Lower leg skin (tissue), 4 donors: ENCODE data around the gene SCLY. TPM values are rescaled to one million over a fixed set of nuclear protein-coding genes. Genes with fewer than 3 reads are reported as not detected.
"Not testable (repeated sequence)": the region's sequence is repeated elsewhere in the genome, so short reads cannot be mapped to it uniquely, and the experiment has no call there.

Experiments
- DNase-seq, 2 donors: peaks; one replicate each; pipeline ENCODE4 v3.0.0-alpha.2; 2019; ENCODE audit warnings: low spot score in 2 of 2
- H3K4me3 ChIP-seq: fragments of 200-600 bp; sonication (generic); 2 replicates; pipeline ENCODE4 v1.5.1; 2017; ENCODE audit warnings: mild to moderate bottlenecking, low read depth; ENCODE audit not compliant: poor library complexity, severe bottlenecking
- CTCF ChIP-seq, 3 donors: fragments of 450-650 bp; IDR thresholded peaks; one replicate each; pipeline ENCODE4 v1.5.1; 2016; ENCODE audit warnings: antibody characterized with exemption in 3 of 3, mild to moderate bottlenecking in 3 of 3, moderate library complexity in 2 of 3
- POLR2A ChIP-seq, 2 donors: fragments of 450-650 bp; IDR thresholded peaks; one replicate each; pipeline ENCODE4 v1.6.1; 2016 to 2017; ENCODE audit warnings: antibody characterized with exemption in 2 of 2, mild to moderate bottlenecking in 1 of 2, moderate library complexity in 1 of 2
- WGBS, 2 donors: methylation state at CpG; one replicate each; pipeline ENCODE4 v1.1.5; 2018; 5-methylcytosine and 5-hydroxymethylcytosine counted together
- intact Hi-C: fragments of 100-400 bp; cut with DNase I; formaldehyde crosslinking; loops from one replicate; pipeline ENCODE4 v1.15.0; 2023; ENCODE audit warnings: low total_unique reads
- total RNA-seq, 4 donors: library from RNA; depleted of rRNA; stranded (reverse); fragments of >200 nt; gene quantifications; one replicate each; pipeline ENCODE4 v1.1.0, GENCODE V29; 2016

Gene SCLY
- total RNA-seq, 4 donors from 2014 or later: 2.4 to 12.1 (median 8.2) TPM

GRCh38 chr2:238027591-238028415, 33.0 kb upstream of the SCLY start:
- WGBS, 2 donors: 82 to 88% methylated on average over 9 of the region's 9 CpGs
- H3K4me3 ChIP-seq: no peak overlapping the region
- DNase-seq: no peak
- intact Hi-C loops: no loop called here
- no peak for TF ChIP-seq CTCF (IDR thresholded peaks at IDR 0.05)
- no peak for TF ChIP-seq POLR2A (IDR thresholded peaks at IDR 0.05)

DNA sequence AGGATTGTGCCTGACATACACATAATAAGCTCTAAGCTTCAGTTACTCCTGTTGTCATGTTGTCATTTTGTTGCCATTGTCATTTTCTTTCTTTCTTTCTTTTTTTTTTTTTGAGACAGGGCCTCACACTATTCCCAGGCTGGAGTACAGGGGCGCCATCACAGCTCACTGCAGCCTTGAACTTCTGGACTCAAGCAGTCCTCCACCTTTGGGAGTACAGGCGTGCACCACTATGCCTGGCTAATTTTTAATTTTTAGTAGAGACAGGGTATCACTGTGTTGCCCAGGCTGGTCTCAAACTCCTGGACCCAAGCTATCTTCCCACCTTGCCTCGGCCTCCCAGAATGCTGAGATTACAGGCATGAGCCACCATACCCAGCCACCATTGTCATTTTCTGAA, 30.9 kb upstream of the SCLY start:
- 96 to 98% methylated on average over 3 of the region's 3 CpGs for WGBS, 2 donors
- TF ChIP-seq POLR2A (IDR thresholded peaks at IDR 0.05) (no peak), CTCF (IDR thresholded peaks at IDR 0.05) (no peak)
- DNase-seq: no peak
- intact Hi-C loops: no loop called here
- no peak overlapping the region for H3K4me3 ChIP-seq

- intact Hi-C loops: no loop called here
- no peak for TF ChIP-seq CTCF (IDR thresholded peaks at IDR 0.05)
- no peak for TF ChIP-seq POLR2A (IDR thresholded peaks at IDR 0.05)
- 88 to 92% methylated on average over 8 of the region's 8 CpGs for WGBS, 2 donors
- DNase-seq: no peak
- H3K4me3 ChIP-seq: no peak overlapping the region
Observed at GRCh38 chr2:238030422-238031155, 30.2 kb upstream of the SCLY start.

DNA sequence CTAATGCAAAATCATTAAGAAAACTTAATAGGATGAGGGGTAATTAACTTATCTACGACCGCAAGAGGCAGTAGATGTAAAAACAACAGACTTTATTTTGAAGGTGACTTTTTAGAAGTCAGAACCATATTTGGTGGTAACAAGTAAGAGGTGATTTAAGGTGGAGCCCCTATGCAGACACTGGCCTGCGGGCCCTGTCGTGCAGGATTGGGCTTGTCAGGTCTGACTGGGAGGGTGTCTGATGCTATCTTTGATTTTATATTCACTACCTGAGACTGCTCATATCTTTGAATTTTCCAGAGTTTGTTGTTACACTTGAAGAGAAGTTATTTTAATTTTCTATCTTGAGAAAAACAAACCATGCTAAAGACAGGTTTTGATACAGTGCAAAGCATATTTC, 29.1 kb upstream of the SCLY start:
- intact Hi-C loops: no loop called here
- no peak overlapping the region for H3K4me3 ChIP-seq
- TF ChIP-seq CTCF (IDR thresholded peaks at IDR 0.05) (no peak), POLR2A (IDR thresholded peaks at IDR 0.05) (no peak)
- 57 to 61% methylated on average over 4 of the region's 4 CpGs for WGBS, 2 donors
- DNase-seq: no peak

GRCh38 chr2:238032755-238033337, 28.0 kb upstream of the SCLY start:
- intact Hi-C loops: no loop called here
- no peak for TF ChIP-seq POLR2A (IDR thresholded peaks at IDR 0.05)
- TF ChIP-seq CTCF (IDR thresholded peaks at IDR 0.05): no peak
- DNase-seq: no peak
- 50 to 53% methylated on average over 4 of the region's 4 CpGs for WGBS, 2 donors
- no peak overlapping the region for H3K4me3 ChIP-seq

DNA sequence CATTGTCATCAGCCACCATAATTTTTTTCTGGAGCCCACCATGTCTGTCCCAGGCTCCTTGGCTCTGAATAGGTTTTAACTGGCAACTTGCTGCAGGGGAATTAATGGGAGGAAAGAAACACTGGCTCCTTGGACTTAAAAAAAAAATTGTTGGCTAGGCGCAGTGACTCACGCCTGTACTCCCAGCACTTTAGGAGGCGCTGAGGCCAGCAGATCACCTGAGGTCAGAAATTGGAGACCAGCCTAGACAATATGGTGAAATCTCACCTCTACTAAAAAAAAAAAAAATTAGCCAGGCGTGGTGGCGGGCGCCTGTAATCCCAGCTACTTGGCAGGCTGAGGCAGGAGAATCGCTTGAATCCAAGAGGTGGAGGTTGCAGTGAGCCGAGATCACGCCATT, 26.8 kb upstream of the SCLY start:
- WGBS, 2 donors: 66 to 70% methylated on average over 9 of the region's 9 CpGs
- intact Hi-C loops, DNase-seq, H3K4me3 ChIP-seq: not testable (repeated sequence)
